HUES6 (cell line): ENCODE data around the gene GOLGA5.
"Not testable (repeated sequence)": the region's sequence is repeated elsewhere in the genome, so short reads cannot be mapped to it uniquely, and the experiment has no call there.

Experiments used
- H3K27ac ChIP-seq: 2 replicates; pipeline ENCODE4 v1.7.0; 2013; ENCODE audit warnings: low read depth, mild to moderate bottlenecking, low read length, inconsistent platforms
- H3K27me3 ChIP-seq: 2 replicates; pipeline ENCODE4 v1.6.1; 2013; ENCODE audit warnings: low read length; ENCODE audit not compliant: control insufficient read depth, insufficient read depth
- H3K36me3 ChIP-seq: 2 replicates; pipeline ENCODE4 v1.6.1; 2013; ENCODE audit warnings: low read length; ENCODE audit not compliant: control insufficient read depth, insufficient read depth
- H3K4me1 ChIP-seq: 2 replicates; pipeline ENCODE4 v1.6.1; 2013; ENCODE audit warnings: low read length; ENCODE audit not compliant: control insufficient read depth, insufficient read depth
- H3K4me3 ChIP-seq: 2 replicates; pipeline ENCODE4 v1.5.1; 2013; ENCODE audit warnings: low read depth, low read length
- H3K9ac ChIP-seq: one replicate; pipeline ENCODE4 v1.6.1; 2013; ENCODE audit warnings: mild to moderate bottlenecking, low read length
- H3K9me3 ChIP-seq: 2 replicates; pipeline ENCODE4 v1.6.1; 2013; ENCODE audit warnings: low read depth, low read length; ENCODE audit not compliant: control insufficient read depth, insufficient read depth

GOLGA5 gene, protein sequence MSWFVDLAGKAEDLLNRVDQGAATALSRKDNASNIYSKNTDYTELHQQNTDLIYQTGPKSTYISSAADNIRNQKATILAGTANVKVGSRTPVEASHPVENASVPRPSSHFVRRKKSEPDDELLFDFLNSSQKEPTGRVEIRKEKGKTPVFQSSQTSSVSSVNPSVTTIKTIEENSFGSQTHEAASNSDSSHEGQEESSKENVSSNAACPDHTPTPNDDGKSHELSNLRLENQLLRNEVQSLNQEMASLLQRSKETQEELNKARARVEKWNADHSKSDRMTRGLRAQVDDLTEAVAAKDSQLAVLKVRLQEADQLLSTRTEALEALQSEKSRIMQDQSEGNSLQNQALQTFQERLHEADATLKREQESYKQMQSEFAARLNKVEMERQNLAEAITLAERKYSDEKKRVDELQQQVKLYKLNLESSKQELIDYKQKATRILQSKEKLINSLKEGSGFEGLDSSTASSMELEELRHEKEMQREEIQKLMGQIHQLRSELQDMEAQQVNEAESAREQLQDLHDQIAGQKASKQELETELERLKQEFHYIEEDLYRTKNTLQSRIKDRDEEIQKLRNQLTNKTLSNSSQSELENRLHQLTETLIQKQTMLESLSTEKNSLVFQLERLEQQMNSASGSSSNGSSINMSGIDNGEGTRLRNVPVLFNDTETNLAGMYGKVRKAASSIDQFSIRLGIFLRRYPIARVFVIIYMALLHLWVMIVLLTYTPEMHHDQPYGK

DNA sequence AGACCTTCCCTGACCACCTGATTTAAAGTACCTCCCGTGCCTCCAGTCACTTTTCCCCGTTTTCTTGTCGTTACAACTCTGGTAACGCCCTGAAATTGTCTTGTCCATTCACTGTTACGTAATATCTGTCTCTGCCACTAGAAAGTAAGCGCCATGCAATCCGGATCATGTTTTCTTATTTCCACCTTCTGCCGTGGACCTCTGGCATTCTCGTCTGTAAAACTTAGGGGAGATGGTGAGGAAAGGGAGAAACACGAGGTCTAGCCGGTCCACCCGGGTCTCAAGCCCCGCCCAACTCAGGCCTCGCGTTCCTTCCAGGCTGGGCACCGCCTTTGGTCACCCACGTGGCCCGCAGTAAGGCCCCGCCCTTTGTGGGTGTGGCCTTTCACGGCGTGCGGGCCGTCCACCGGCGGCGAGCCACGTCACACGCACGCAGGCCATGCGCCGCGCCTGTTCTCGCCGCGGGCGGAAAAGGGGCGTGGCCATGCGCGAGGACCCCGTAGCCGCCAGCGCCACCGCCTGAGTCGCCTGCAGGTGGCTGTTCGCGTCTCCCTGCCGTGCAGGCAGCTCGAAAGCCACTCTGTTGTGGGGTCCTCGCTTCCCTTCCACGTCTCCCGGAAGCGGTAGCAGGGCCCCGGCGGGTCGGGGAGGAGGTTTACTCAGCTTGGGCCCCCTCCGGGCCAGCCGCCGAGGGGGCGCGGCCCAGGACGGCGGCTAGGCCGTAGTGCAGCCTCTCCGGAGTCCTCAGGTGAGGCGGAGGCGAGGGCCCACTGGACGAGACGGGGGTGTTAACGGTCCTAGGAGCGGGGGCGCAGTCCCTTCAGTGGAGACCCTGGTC is at the start of gene GOLGA5:
GOLGA5 (plus strand) TSS at position 597 of the 838 bp plus-strand sequence. CDS start 3,133 bp downstream, outside the sequence.
- peaks cover 18% of the 10 kb centered on the region for H3K36me3 ChIP-seq
- peak within 1 kb of the TSS; percentile 93 for H3K9ac ChIP-seq
- H3K27ac ChIP-seq: peak within 1 kb of the TSS; percentile 75
- H3K27me3 ChIP-seq: no peaks in the 10 kb centered on the region
- H3K4me1 ChIP-seq: peaks cover 9% of the 10 kb centered on the region; the same call in 1 of the 2 replicates
- peaks cover 7% of the 10 kb centered on the region; the same call in 1 of the 2 replicates for H3K9me3 ChIP-seq
- H3K4me3 ChIP-seq: peak within 1 kb of the TSS; percentile 97

DNA sequence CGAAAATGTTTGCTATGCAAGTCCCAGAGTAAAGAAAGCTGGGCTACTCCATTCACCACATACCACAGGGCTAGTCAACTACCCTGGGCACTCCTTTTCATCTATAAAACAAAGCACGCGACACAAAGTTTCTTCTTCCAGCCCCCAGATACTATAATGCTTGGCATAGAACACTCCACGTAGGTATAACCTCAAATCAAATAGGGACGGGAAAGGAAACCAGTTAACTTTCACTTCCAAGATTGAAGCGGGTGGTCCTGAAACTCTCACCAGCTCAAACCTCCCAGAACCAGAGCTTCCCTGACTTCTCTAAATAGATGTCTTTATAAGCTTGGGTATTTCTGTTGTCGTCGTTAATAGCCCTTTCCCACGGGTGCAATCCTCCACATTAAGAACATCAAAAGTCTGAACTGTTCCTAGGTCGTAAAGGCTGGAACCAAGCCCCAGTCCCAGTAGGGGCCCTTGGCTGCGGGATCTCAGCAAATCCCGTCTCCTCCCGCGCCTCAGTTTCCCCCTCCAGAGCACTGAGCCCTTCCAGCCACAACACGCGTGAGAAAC is 46.3 kb upstream of the GOLGA5 start:
- peak overlapping the region; percentile 89 for H3K4me3 ChIP-seq
- H3K9ac ChIP-seq: peak overlapping the region; percentile 75
- peak overlapping the region; percentile 17; the same call in 1 of the 2 replicates for H3K27ac ChIP-seq
- 0 out of 2 replicates have a peak, but pooled peaks cover 4% of the 10 kb centered on the region for H3K27me3 ChIP-seq
- peaks cover 3% of the 10 kb centered on the region; the same call in 1 of the 2 replicates for H3K9me3 ChIP-seq
- H3K4me1 ChIP-seq: no peaks in the 10 kb centered on the region
- no peaks in the 10 kb centered on the region for H3K36me3 ChIP-seq

DNA sequence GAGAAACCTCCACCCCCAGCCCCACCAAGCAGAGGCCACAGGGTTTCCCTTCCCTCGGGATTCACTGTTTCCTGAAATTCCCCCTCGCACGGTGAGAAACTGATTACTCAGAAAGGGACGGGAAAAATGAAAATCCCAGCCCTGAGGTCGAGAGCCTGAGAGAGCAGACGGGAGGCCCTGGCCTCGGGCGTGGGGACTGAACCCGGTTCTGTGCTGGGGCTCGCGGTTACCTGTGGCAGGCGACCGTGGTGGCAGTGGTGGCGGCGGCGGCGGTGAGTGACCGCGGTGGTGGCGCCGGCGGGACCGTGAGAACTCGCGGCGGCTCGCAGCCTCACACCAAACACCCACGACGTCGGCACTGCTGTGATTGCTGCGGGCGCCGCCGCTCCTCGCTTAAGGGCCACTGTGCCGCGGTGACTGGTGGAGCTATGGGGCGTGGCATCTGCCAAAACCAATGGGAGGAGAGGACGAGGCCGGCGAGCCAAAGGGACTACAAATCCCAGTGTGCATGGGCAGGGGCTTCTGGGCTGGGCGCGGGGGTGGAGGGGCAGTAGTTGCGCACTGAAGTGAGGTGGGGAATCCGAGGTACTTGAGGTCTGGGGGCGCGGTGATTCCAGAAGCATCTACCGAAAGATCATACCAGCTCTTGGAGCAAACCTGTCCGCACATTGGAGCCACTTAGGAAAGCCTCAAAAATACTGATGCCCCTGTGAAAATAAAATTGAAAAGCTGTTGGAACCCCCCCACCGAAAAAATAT is 45.7 kb upstream of the GOLGA5 start, which contains the start of gene LGMN:
LGMN (minus strand) TSS at position 369 of the 758 bp plus-strand sequence. CDS start 15,841 bp downstream, outside the sequence.
- Histone ChIP-seq H3K4me1 (no peaks in the 10 kb centered on the region), H3K36me3 (no peaks in the 10 kb centered on the region), H3K27ac (peak within 1 kb of the TSS; percentile 17; the same call in 1 of the 2 replicates), H3K4me3 (peak within 1 kb of the TSS; percentile 89), H3K9ac (peak within 1 kb of the TSS; percentile 75), H3K9me3 (peaks cover 3% of the 10 kb centered on the region; the same call in 1 of the 2 replicates), H3K27me3 (0 out of 2 replicates have a peak, but pooled peaks cover 4% of the 10 kb centered on the region)

DNA sequence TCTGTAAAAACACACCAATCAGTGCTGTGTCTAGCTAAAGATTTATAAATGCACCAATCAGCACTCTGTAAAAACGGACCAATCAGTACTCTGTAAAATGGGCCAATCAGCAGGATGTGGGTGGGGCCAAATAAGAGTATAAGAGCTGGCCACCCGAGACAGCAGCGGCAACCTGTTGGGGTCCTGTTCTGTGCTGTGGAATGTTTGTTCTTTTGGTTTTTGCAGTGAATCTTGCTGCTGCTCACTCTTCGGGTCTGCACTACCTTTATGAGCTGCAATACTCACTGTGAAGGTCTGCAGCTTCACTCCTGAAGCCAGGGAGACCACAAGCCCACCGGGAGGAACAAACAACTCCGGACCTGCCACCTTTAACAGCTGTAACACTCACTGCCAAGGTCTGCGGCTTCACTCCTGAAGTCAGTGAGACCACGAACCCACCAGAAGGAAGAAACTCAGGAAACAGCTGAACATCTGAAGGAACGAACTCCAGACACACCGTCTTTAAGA is 43.8 kb upstream of the GOLGA5 start:
- not testable (repeated sequence) for H3K27me3 ChIP-seq, H3K4me3 ChIP-seq, H3K4me1 ChIP-seq, H3K9me3 ChIP-seq, H3K27ac ChIP-seq, H3K36me3 ChIP-seq, H3K9ac ChIP-seq

DNA sequence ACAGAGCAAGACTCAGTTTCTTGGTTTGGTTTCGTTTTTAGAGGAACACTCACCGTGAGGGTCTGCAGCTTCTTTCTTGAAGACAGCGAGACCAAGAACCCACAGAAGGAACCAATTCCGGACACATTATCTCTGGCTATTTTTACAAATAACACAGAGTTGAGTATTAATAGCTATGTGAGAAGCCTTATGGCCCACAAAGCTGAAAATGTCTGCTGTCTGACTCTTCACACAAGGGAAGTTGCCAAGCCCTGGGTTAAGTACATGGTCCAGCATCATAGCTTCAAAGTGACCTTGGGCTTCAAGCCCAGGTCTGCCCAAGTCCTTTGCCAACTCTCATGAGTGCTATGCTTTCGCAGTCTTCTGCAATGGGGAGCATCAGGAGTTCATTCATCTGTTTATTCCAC is 43.1 kb upstream of the GOLGA5 start:
- H3K27me3 ChIP-seq: 0 out of 2 replicates have a peak, but pooled peaks cover 4% of the 10 kb centered on the region
- H3K36me3 ChIP-seq: no peaks in the 10 kb centered on the region
- H3K9me3 ChIP-seq: peaks cover 3% of the 10 kb centered on the region; the same call in 1 of the 2 replicates
- no peaks in the 10 kb centered on the region for H3K4me1 ChIP-seq
- no peak overlapping the region for H3K27ac ChIP-seq
- no peak overlapping the region for H3K4me3 ChIP-seq
- H3K9ac ChIP-seq: no peak overlapping the region

- Histone ChIP-seq H3K27ac (no peak overlapping the region), H3K27me3 (0 out of 2 replicates have a peak, but pooled peaks cover 4% of the 10 kb centered on the region), H3K4me1 (no peaks in the 10 kb centered on the region)
Measured at GRCh38 chr14:92751819-92752218, 42.3 kb upstream of the GOLGA5 start.

GRCh38 chr14:92753250-92753649 is 40.9 kb upstream of the GOLGA5 start:
- Histone ChIP-seq H3K27me3 (0 out of 2 replicates have a peak, but pooled peaks cover 4% of the 10 kb centered on the region), H3K4me1 (no peaks in the 10 kb centered on the region), H3K4me3 (no peak overlapping the region), H3K9me3 (0 out of 2 replicates have a peak, but pooled peaks cover 3% of the 10 kb centered on the region), H3K36me3 (no peaks in the 10 kb centered on the region), H3K27ac (no peak overlapping the region), H3K9ac (no peak overlapping the region)

More at GRCh38 chr14:92751819-92752218, 42.3 kb upstream of the GOLGA5 start:
- Histone ChIP-seq H3K36me3 (no peaks in the 10 kb centered on the region), H3K9ac (no peak overlapping the region), H3K4me3 (no peak overlapping the region), H3K9me3 (0 out of 2 replicates have a peak, but pooled peaks cover 3% of the 10 kb centered on the region)

DNA sequence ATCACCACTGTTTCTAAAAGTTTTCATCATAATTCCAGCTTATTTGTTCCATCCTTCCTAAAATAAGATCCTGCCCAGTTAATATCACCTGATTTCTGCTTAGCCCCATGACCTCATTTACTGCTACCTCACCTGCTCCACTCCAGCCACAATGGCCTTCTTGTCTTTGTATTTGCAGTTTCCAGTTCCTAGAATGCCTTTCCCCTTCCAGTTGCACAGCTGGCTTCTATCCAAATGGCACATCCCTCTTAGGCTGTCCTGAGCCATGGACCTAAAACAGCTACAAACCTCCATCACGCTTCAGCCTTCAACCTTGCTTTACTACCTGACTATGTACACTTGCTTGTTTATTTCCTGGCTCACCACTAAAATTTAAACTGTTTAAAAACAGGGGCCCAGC is 39.1 kb upstream of the GOLGA5 start:
- Histone ChIP-seq H3K4me1 (no peaks in the 10 kb centered on the region), H3K27ac (no peak overlapping the region), H3K27me3 (no peaks in the 10 kb centered on the region), H3K9me3 (no peaks in the 10 kb centered on the region), H3K4me3 (no peak overlapping the region), H3K9ac (no peak overlapping the region), H3K36me3 (no peaks in the 10 kb centered on the region)

DNA sequence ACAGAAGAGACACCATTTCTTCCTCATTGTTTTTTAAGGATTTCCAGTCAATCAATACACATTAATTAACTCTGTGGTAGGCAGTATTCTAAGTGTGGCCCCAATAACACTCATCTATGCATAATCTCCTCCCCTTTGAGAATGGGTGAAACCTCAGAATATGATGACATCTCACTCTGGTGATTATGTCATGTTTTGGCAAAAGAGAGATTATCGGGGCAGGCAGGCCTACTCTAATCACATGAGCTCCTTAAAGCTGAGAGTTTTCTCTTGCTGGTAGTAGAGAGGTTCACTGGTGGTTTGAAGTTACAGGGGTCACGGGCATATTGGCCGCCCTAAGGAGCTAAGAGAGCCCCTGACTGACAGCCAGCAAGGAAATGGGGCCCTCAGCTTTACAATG is 38.6 kb upstream of the GOLGA5 start:
- H3K36me3 ChIP-seq: no peaks in the 10 kb centered on the region
- no peak overlapping the region for H3K4me3 ChIP-seq
- H3K9me3 ChIP-seq: no peaks in the 10 kb centered on the region
- no peaks in the 10 kb centered on the region for H3K4me1 ChIP-seq
- H3K27ac ChIP-seq: no peak overlapping the region
- no peak overlapping the region for H3K9ac ChIP-seq
- H3K27me3 ChIP-seq: no peaks in the 10 kb centered on the region
